SK-N-MC (cell line): ENCODE measurements around the gene PATZ1.

Source experiments
- DNase-seq: peaks from one replicate; pipeline ENCODE4 v3.0.0-alpha.2; 2011; ENCODE audit warnings: low read depth, low spot score
- H3K27ac ChIP-seq: fragments of 200-600 bp; sonication (generic); 2 replicates; pipeline ENCODE4 v1.5.1; 2016; ENCODE audit warnings: mixed run types
- H3K36me3 ChIP-seq: fragments of 200-600 bp; sonication (generic); 2 replicates; pipeline ENCODE4 v1.6.1; 2017; ENCODE audit warnings: antibody characterized with exemption, low read length, mixed read lengths; ENCODE audit not compliant: insufficient read depth
- H3K4me3 ChIP-seq: fragments of 200-600 bp; sonication (generic); 2 replicates; pipeline ENCODE4 v1.5.1; 2016
- H3K9ac ChIP-seq: fragments of 200-600 bp; sonication (generic); 2 replicates; pipeline ENCODE4 v1.8.0; 2017; ENCODE audit warnings: mixed run types, mixed read lengths; ENCODE audit not compliant: insufficient read length
- H3K9me3 ChIP-seq: fragments of 200-600 bp; sonication (generic); 2 replicates; pipeline ENCODE4 v1.6.1; 2017; ENCODE audit warnings: low read depth, mild to moderate bottlenecking, antibody characterized with exemption, low read length, moderate library complexity, mixed read lengths
- EZH2 ChIP-seq: fragments of 200-600 bp; sonication (generic); IDR thresholded peaks from one replicate; pipeline ENCODE4 v1.6.1; 2017; ENCODE audit warnings: antibody characterized with exemption
- FOXP2 ChIP-seq: optimal IDR thresholded peaks from 2 replicates; pipeline ENCODE3; 2011; ENCODE audit warnings: mild to moderate bottlenecking, moderate library complexity; ENCODE audit not compliant: insufficient read depth; ENCODE audit errors: extremely low read length, control extremely low read depth
- POLR2AphosphoS5 ChIP-seq: IDR thresholded peaks from 2 replicates; pipeline ENCODE4 v1.6.1; 2012; ENCODE audit warnings: mild to moderate bottlenecking, low read depth, low read length, borderline replicate concordance

Gene PATZ1

GRCh38 chr22:31345331-31346254, 553 bp downstream of the PATZ1 start:
- H3K9me3 ChIP-seq, result no peaks in the 10 kb centered on the region
- H3K36me3 ChIP-seq, result peaks cover 36% of the 10 kb centered on the region; the same call in 1 of the 2 replicates
- peak; percentile 32; the same call in 1 of the 2 replicates for TF ChIP-seq POLR2AphosphoS5
- no peak for TF ChIP-seq EZH2
- DNase-seq, result no peak
- H3K4me3 ChIP-seq, result peak overlapping the region; percentile 91
- peak overlapping the region; percentile 81 for H3K9ac ChIP-seq
- H3K27ac ChIP-seq, result peak overlapping the region; percentile 91

DNA sequence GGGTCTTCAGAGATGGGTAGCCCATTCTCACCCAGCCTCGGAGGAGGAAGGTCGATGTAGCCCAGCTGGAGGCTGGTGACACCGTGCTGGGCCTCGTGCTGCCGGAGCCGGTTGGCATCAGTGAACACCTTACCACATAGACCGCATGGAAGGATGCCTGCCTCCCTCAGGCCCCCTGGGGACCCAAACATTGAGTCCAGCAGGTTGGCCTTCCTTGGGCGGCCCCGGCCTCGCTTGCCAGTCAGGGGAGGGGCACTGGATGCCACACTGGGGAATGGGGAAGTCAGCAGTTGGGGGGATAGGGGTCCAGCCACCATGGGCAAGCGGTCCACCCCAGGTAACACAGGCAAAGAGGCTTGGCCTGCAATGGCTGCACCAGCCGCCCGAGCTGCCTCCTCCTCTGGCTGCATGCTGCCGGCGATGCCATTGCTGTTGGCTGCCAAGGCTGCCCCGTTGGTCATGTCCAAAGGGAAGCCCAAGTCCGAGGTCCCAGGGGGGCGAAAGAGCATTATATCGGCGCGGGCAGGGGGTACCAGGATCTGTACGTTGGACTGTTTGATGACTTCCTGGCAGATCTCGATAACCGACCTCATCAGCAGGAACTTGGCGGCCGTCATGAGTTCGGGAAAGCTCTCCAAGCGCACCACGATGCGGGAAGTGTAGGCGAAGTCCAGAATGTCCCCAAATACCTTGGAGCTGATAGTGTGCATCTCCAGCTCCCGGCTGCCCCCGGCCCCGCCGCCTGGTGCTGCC, 1.4 kb downstream of the PATZ1 start:
- peak overlapping the region; percentile 91 for H3K4me3 ChIP-seq
- DNase-seq, result no peak
- H3K36me3 ChIP-seq, result peaks cover 41% of the 10 kb centered on the region; the same call in 1 of the 2 replicates
- no peak for TF ChIP-seq FOXP2
- no peak for TF ChIP-seq EZH2
- no peak; the same call in 1 of the 2 replicates for TF ChIP-seq POLR2AphosphoS5
- no peak overlapping the region for H3K27ac ChIP-seq
- no peaks in the 10 kb centered on the region for H3K9me3 ChIP-seq
- H3K9ac ChIP-seq, result peak overlapping the region; percentile 63

DNA sequence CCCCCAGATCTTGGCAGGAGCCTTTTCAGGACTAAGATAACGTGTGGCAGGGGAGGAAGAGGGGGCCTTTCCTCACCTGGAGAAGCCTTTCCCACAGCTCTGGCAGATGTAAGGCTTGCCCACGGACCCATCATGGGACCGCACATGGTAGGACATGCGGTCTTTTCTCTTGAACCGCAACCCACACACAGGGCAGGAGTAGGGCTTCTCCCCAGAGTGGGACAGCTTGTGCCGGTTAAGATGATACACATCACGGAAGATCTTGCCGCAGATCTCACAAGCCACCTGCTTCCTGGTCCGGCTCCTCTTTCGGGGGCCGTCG, 1.9 kb downstream of the PATZ1 start:
- TF ChIP-seq EZH2 (no peak), POLR2AphosphoS5 (no peak), FOXP2 (no peak)
- Histone ChIP-seq H3K4me3 (peak overlapping the region; percentile 91), H3K36me3 (peaks cover 46% of the 10 kb centered on the region; the same call in 1 of the 2 replicates), H3K9me3 (no peaks in the 10 kb centered on the region), H3K27ac (no peak overlapping the region), H3K9ac (peak overlapping the region; percentile 62)
- DNase-seq, result no peak

DNA sequence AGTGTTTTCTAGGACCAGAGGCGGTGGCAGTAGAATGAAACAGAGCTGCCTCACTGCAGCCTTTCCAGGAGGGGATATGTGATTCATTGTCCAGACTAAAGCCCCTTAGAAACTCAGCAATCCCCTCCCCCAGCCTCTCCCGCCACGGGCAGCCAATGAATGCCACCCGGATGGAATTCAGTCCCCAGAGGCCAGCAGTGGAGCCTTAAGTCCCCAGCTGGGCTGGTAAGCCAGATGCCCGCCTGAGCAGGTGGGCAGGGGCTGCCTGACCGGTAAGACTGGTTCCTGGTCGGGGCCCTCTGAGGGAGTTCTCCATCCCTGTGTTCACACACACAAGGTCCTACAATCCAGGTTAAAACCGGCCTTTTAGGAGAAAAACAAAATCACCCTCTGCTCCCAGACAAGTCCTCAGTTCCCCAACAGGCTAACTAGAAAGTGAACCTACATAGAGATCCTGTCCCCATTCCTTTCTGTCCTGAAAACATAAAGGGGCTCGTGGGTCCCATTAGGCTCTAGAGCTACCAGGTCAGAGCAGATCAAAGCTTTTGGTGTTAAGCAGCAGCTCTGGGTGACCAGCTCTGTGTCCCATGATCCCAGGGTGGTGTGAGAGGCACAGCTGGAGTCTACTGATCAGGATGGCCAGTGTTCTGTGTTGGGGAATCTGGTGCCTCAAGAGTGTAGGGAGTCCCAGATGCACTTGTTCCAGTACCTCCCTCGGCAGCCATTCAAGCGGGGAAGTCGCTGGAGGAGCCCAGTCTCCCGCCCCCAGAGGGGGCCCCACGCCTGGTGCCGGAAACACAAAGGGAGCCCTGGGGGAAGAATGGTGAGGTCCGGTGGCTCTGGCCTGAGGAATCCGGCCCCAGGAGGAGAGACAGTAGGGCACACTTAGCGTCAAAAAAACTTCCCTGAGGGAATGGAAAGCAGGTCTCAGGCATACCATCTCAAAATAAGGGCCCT, 2.6 kb downstream of the PATZ1 start:
- no peak for DNase-seq
- H3K9ac ChIP-seq, result peak overlapping the region; percentile 62
- H3K36me3 ChIP-seq, result peaks cover 51% of the 10 kb centered on the region; the same call in 1 of the 2 replicates
- TF ChIP-seq FOXP2 (no peak), EZH2 (no peak), POLR2AphosphoS5 (no peak)
- H3K27ac ChIP-seq, result no peak overlapping the region
- H3K9me3 ChIP-seq, result no peaks in the 10 kb centered on the region
- H3K4me3 ChIP-seq, result peak overlapping the region; percentile 91

DNA sequence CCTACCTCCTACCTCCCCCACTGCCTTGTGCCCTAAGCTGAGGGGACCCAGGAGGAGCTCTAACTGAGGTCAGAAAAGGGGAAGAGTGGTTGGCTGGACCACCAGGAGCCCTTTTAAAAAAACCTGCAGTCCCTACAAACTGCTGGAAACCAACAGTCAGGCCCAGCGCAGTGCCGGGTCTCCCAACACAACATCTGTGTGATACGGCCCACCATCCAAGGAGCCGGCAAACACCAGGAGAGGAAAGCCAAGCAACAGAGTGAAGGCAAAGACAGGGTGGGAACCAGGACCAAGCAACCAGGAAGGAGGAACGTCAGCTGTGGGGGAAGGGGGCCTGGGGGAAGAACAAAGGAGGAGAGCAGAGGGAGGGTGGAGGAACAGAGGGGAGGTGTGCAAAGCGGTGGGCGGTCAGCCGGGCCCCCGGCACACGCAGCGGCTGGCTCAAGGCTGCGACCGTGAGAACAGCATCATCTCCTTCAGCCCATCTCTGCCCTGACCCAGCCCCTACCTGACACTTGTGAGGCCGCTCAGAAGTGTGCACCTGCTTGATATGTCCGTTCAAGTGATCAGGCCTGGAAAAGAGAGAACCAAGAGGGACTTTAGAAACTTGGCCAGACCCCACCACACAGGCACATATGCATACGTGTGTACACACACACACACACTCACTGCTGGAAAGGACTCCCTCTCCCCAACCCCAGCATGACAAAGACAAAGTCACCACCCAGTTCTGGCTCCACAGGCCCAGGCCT, 3.6 kb downstream of the PATZ1 start:
- H3K36me3 ChIP-seq, result peaks cover 61% of the 10 kb centered on the region
- H3K9ac ChIP-seq, result peak overlapping the region; percentile 62
- TF ChIP-seq FOXP2 (no peak), EZH2 (no peak), POLR2AphosphoS5 (no peak)
- no peaks in the 10 kb centered on the region for H3K9me3 ChIP-seq
- no peak overlapping the region for H3K27ac ChIP-seq
- DNase-seq, result no peak
- no peak overlapping the region for H3K4me3 ChIP-seq

DNA sequence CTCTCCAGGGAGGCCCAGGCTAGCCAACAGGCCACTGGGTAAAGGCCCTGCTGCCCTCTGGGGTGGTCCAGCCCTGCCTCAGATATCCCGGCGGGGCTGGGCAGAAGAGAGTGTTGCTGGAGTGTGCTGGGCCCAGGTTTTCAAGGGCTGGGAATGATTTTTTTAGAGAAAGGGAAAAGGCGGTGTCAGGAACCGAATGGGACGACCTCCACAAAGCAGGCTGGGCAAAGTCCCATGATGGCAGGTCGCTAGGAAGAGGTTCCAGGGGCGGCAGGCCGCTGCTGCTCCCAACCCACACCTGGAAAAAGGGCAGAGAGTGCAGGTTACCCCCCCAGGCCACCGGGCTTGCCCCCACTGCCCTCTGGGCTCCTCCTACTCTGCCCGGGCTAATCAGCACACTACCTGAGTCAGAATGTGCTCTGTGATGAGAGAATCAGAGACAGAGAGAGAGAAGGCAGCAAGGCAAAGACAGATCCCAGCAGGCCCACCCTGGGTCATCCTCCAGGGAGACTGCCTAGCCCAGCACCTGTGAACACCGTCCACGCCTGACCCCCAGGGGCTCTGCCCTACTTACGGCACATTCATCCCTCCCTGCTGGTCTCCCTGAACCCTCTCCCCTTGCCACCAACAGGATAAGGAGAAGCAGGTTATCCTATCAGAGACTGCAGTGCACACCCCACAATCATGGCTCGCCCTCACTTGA, 4.6 kb downstream of the PATZ1 start:
- H3K9me3 ChIP-seq, result no peaks in the 10 kb centered on the region
- H3K27ac ChIP-seq, result no peak overlapping the region
- TF ChIP-seq FOXP2, result no peak
- no peak for TF ChIP-seq EZH2
- no peak for DNase-seq
- H3K4me3 ChIP-seq, result no peak overlapping the region
- H3K9ac ChIP-seq, result no peak overlapping the region
- peaks cover 67% of the 10 kb centered on the region for H3K36me3 ChIP-seq

GRCh38 chr22:31340765-31341247, 5.3 kb downstream of the PATZ1 start:
- Histone ChIP-seq H3K36me3 (peaks cover 73% of the 10 kb centered on the region), H3K4me3 (no peak overlapping the region), H3K9ac (no peak overlapping the region), H3K9me3 (no peaks in the 10 kb centered on the region), H3K27ac (no peak overlapping the region)
- no peak for TF ChIP-seq EZH2
- DNase-seq, result no peak
